ENCODE measurements around the gene FZD7. TPM values are rescaled to one million over a fixed set of nuclear protein-coding genes. Genes with fewer than 3 reads are reported as not detected.

The FZD7 gene
- total RNA-seq, 2 experiments from 2014 or later, result 0.17 to 0.25 TPM

GRCh38 chr2:202039278-202040078, 5.8 kb downstream of the FZD7 start:
- no peak overlapping the region for H3K4me3 ChIP-seq (ENCODE audit: low read length)
- no peak for TF ChIP-seq CTCF (IDR thresholded peaks at IDR 0.05)
- intact Hi-C loops (cut with DNase I, micrococcal nuclease), result loop anchor here in 1 of 2 experiments (10.0 kb wide), 5 partner anchors 195 to 1515 kb away; partner anchors contain the start of genes BMPR2, FAM117B, SGO2 and SUMO1
- H3K36me3 Mint-ChIP-seq (ENCODE audit: low read depth), result peaks cover 5% of the 10 kb centered on the region
- no peaks in the 10 kb centered on the region for H3K36me3 ChIP-seq (ENCODE audit: insufficient read depth, low read length)
- peaks cover 31 to 58% of the 10 kb centered on the region in 2 experiments for H3K27me3 ChIP-seq (ENCODE audit: control insufficient read depth in 1 of 2, insufficient read depth in 2 of 2, low read length in 2 of 2)
- H3K4me1 ChIP-seq (ENCODE audit: insufficient read depth, low read length), result peaks cover 15% of the 10 kb centered on the region
- H3K27me3 Mint-ChIP-seq, result peaks cover 18% of the 10 kb centered on the region
- DNase-seq, result no peak
- no peak overlapping the region for H3K4me3 Mint-ChIP-seq
- peaks cover 0 to 14% of the 10 kb centered on the region in 2 experiments for H3K9me3 ChIP-seq (ENCODE audit: control insufficient read depth in 1 of 2, insufficient read depth in 1 of 2, low read length in 2 of 2)
- peaks cover 11% of the 10 kb centered on the region for H3K4me1 Mint-ChIP-seq (ENCODE audit: low read depth)
- H3K27ac ChIP-seq (ENCODE audit: low read depth in 1 of 2, low read length in 2 of 2), result no peak overlapping the region
- no peaks in the 10 kb centered on the region for H3K9me3 Mint-ChIP-seq
- no peak for ATAC-seq (ENCODE audit: poor library complexity)
- CTCF ChIA-PET, result no interaction called here
- POLR2A ChIA-PET, result no interaction called here
- H3K27ac Mint-ChIP-seq, result no peak overlapping the region

- H3K9me3 ChIP-seq (ENCODE audit: control insufficient read depth in 1 of 2, insufficient read depth in 1 of 2, low read length in 2 of 2), result peaks cover 0 to 10% of the 10 kb centered on the region in 2 experiments
- DNase-seq (no peak), ATAC-seq (ENCODE audit: poor library complexity) (no peak)
- ChIA-PET POLR2A (interaction anchor here (0.7 kb wide), 1 partner anchor 67 kb away, joined by 3 read pairs; no protein-coding TSS in a partner anchor), CTCF (no interaction called here)
- peaks cover 7% of the 10 kb centered on the region for H3K4me1 ChIP-seq (ENCODE audit: insufficient read depth, low read length)
- H3K36me3 Mint-ChIP-seq (ENCODE audit: low read depth), result no peaks in the 10 kb centered on the region
- H3K9me3 Mint-ChIP-seq, result no peaks in the 10 kb centered on the region
- intact Hi-C loops (cut with DNase I, micrococcal nuclease), result no loop called here
- H3K27ac ChIP-seq (ENCODE audit: low read depth in 1 of 2, low read length in 2 of 2), result no peak overlapping the region
- H3K4me3 Mint-ChIP-seq, result no peak overlapping the region
- no peak overlapping the region for H3K27ac Mint-ChIP-seq
- peaks cover 28 to 58% of the 10 kb centered on the region in 2 experiments for H3K27me3 ChIP-seq (ENCODE audit: control insufficient read depth in 1 of 2, insufficient read depth in 2 of 2, low read length in 2 of 2)
- H3K36me3 ChIP-seq (ENCODE audit: insufficient read depth, low read length), result no peaks in the 10 kb centered on the region
- no peak overlapping the region for H3K4me3 ChIP-seq (ENCODE audit: low read length)
- peaks cover 7% of the 10 kb centered on the region for H3K4me1 Mint-ChIP-seq (ENCODE audit: low read depth)
- H3K27me3 Mint-ChIP-seq, result peaks cover 22% of the 10 kb centered on the region
- TF ChIP-seq CTCF (IDR thresholded peaks at IDR 0.05), result no peak
Measured at GRCh38 chr2:202040079-202040844, 6.6 kb downstream of the FZD7 start.

GRCh38 chr2:202042444-202042843, 8.8 kb downstream of the FZD7 start:
- no peaks in the 10 kb centered on the region for H3K9me3 ChIP-seq (ENCODE audit: control insufficient read depth in 1 of 2, insufficient read depth in 1 of 2, low read length in 2 of 2)
- Mint-ChIP-seq H3K36me3 (ENCODE audit: low read depth) (no peaks in the 10 kb centered on the region), H3K27ac (no peak overlapping the region), H3K9me3 (no peaks in the 10 kb centered on the region), H3K4me3 (no peak overlapping the region), H3K4me1 (ENCODE audit: low read depth) (peaks cover 7% of the 10 kb centered on the region), H3K27me3 (peaks cover 40% of the 10 kb centered on the region)
- no peak overlapping the region for H3K4me3 ChIP-seq (ENCODE audit: low read length)
- no peak for DNase-seq
- no peak for TF ChIP-seq CTCF (IDR thresholded peaks at IDR 0.05)
- ATAC-seq (ENCODE audit: poor library complexity), result no peak
- ChIA-PET POLR2A (no interaction called here), CTCF (interaction anchor here (1.3 kb wide), 1 partner anchor 14 kb away, joined by 3 read pairs; no protein-coding TSS in a partner anchor)
- H3K4me1 ChIP-seq (ENCODE audit: insufficient read depth, low read length), result no peaks in the 10 kb centered on the region
- intact Hi-C loops (cut with DNase I, micrococcal nuclease), result no loop called here
- H3K27ac ChIP-seq (ENCODE audit: low read depth in 1 of 2, low read length in 2 of 2), result no peak overlapping the region
- H3K27me3 ChIP-seq (ENCODE audit: control insufficient read depth in 1 of 2, insufficient read depth in 2 of 2, low read length in 2 of 2), result peaks cover 20 to 43% of the 10 kb centered on the region in 2 experiments
- no peaks in the 10 kb centered on the region for H3K36me3 ChIP-seq (ENCODE audit: insufficient read depth, low read length)
